ENCODE results near the gene SBK2.

Gene SBK2

GRCh38 chr19:55487924-55488687, 48.8 kb downstream of the SBK2 start, which contains the start of gene SSC5D:
SSC5D (plus strand) TSS chr19:55488436; CDS start chr19:55488590, 154 bp downstream.
- no peak for TF ChIP-seq CTCF (IDR thresholded peaks at IDR 0.05; ENCODE audit: borderline replicate concordance, insufficient read depth, low read depth, low read length)
- H3K4me3 ChIP-seq (ENCODE audit: low read depth, low read length), result no peak within 1 kb of the TSS

GRCh38 chr19:55486971-55487923, 49.7 kb downstream of the SBK2 start:
- no peak overlapping the region for H3K4me3 ChIP-seq (ENCODE audit: low read depth, low read length)
- no peak for TF ChIP-seq CTCF (IDR thresholded peaks at IDR 0.05; ENCODE audit: borderline replicate concordance, insufficient read depth, low read depth, low read length)

DNA sequence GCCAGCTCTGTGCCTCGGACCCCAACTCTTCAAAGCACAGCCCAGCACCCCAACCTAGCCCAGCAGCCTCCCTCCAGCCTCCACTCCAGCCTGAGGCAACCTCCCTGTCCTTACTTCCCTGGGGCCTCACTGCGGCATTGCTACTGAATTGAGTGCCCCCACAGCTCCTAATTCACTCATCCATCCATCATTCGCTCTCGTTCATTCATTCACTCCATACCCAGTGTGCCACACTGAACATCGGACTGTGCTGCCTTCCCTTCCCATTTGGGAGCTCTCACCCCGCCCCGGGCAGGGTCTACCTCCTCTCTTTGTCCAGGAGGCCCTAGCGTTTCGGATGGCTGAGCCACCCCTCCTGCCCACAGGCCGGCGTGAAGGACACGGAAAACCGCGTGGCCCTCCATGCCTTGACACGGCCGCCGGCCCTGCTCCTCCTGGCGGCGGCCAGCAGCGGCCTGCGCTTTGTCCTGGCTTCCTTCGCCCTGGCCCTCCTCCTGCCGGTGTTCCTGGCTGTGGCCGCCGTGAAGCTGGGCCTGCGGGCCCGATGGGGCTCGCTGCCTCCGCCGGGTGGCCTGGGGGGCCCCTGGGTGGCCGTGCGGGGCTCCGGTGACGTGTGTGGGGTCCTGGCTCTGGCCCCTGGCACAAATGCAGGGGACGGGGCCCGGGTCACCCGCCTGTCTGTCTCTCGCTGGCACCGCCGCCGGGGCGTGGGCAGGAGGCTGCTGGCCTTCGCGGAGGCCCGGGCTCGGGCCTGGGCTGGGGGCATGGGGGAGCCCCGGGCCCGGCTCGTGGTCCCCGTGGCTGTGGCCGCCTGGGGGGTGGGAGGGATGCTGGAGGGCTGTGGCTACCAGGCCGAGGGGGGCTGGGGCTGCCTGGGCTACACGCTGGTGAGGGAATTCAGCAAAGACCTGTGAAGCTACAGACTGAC, 50.6 kb downstream of the SBK2 start:
- TF ChIP-seq CTCF (IDR thresholded peaks at IDR 0.05; ENCODE audit: borderline replicate concordance, insufficient read depth, low read depth, low read length), result no peak
- no peak overlapping the region for H3K4me3 ChIP-seq (ENCODE audit: low read depth, low read length)

- H3K4me3 ChIP-seq (ENCODE audit: low read depth, low read length), result peak overlapping the region; percentile 85
- TF ChIP-seq CTCF (IDR thresholded peaks at IDR 0.05; ENCODE audit: borderline replicate concordance, insufficient read depth, low read depth, low read length), result no peak
Measured at GRCh38 chr19:55485439-55486011, 51.4 kb downstream of the SBK2 start.

GRCh38 chr19:55484593-55485438, 52.1 kb downstream of the SBK2 start, which contains the start of gene NAT14:
NAT14 (plus strand) TSS chr19:55485188; CDS start chr19:55485709, 521 bp downstream.
- H3K4me3 ChIP-seq (ENCODE audit: low read depth, low read length), result peak within 1 kb of the TSS; percentile 85
- TF ChIP-seq CTCF (IDR thresholded peaks at IDR 0.05; ENCODE audit: borderline replicate concordance, insufficient read depth, low read depth, low read length), result no peak
